ENCODE measurements around the gene OCRL. TPM values are rescaled to one million over a fixed set of nuclear protein-coding genes. Genes with fewer than 3 reads are reported as not detected.
A peak's percentile ranks its signal among the peaks of the same experiment; 100 is the strongest.

The OCRL gene
- polyA plus RNA-seq, 1 experiment = 29.6 TPM

DNA sequence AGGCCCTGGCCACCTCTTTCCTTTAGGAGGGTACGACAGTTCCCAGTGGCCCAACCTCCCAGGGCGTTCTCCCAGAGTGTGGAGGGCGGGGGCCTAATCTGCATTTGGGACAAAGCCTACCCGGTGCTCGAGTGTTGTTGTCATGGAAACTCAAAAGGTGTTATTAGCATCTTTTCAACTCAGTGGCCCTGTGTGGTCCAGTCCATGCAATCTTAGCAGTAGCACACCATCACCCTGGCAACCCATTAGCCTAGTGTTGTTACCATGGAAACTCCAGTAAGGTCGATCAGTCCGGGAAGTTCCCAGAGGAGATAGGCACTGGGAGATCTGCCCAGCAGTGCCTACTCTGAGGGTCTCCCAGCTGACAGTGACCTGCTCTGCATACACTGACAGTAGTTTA, 94.5 kb downstream of the OCRL start:
- no peak overlapping the region for H3K27ac ChIP-seq (ENCODE audit: low read depth, low read length)
- TF ChIP-seq, protein P1, sequence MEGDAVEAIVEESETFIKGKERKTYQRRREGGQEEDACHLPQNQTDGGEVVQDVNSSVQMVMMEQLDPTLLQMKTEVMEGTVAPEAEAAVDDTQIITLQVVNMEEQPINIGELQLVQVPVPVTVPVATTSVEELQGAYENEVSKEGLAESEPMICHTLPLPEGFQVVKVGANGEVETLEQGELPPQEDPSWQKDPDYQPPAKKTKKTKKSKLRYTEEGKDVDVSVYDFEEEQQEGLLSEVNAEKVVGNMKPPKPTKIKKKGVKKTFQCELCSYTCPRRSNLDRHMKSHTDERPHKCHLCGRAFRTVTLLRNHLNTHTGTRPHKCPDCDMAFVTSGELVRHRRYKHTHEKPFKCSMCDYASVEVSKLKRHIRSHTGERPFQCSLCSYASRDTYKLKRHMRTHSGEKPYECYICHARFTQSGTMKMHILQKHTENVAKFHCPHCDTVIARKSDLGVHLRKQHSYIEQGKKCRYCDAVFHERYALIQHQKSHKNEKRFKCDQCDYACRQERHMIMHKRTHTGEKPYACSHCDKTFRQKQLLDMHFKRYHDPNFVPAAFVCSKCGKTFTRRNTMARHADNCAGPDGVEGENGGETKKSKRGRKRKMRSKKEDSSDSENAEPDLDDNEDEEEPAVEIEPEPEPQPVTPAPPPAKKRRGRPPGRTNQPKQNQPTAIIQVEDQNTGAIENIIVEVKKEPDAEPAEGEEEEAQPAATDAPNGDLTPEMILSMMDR (IDR thresholded peaks at IDR 0.05; ENCODE audit: low read depth, low read length) = no peak
- CTCF ChIA-PET = interaction anchor here (1.3 kb wide), 1 partner anchor 92 kb away, joined by 6 read pairs; no protein-coding TSS in a partner anchor
- POLR2A ChIA-PET = no interaction called here
- no peaks in the 10 kb centered on the region for H3K9me3 ChIP-seq (ENCODE audit: control insufficient read depth, insufficient read depth, low read length)
- no peak for DNase-seq (ENCODE audit: low read depth, low spot score)
- H3K4me3 ChIP-seq (ENCODE audit: low read depth, low read length) = no peak overlapping the region
- no peaks in the 10 kb centered on the region for H3K27me3 ChIP-seq (ENCODE audit: control insufficient read depth, insufficient read depth, low read length)

DNA sequence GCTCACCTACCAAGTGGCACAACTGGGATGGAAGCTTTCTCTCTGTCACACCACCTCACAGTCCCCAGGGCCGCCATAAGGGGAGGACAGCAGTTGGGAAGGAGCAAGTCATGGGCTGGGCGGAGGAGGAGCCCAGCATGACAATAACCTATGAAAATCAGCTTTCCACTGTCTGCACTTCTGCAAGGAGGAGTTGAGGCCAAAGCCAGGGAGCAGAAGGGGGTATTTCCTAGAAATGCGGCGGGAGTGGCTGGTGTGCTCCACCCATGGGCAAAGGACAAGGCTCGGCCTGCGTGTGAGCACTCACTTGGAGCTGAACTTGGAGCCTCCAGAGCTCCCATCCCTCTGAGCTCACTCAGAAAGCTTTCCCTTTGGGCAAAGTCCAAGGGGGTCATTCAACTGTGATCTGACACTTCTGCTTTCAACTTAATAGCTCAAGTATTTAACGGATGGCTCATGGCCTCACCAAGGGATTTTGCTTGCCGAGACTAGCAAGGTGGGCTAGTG, 96.2 kb downstream of the OCRL start:
- DNase-seq (ENCODE audit: low read depth, low spot score) = no peak
- H3K4me3 ChIP-seq (ENCODE audit: low read depth, low read length) = no peak overlapping the region
- no peaks in the 10 kb centered on the region for H3K9me3 ChIP-seq (ENCODE audit: control insufficient read depth, insufficient read depth, low read length)
- H3K27ac ChIP-seq (ENCODE audit: low read depth, low read length) = no peak overlapping the region
- CTCF ChIA-PET = interaction anchor here (0.6 to 7.5 kb wide), 9 partner anchors 9 to 424 kb away, joined by 3 to 145 read pairs (median 5); partner anchors contain the start of gene APLN
- POLR2A ChIA-PET = no interaction called here
- H3K27me3 ChIP-seq (ENCODE audit: control insufficient read depth, insufficient read depth, low read length) = peaks cover 3% of the 10 kb centered on the region
- TF ChIP-seq, protein P1 (IDR thresholded peaks at IDR 0.05; ENCODE audit: low read depth, low read length) = no peak

DNA sequence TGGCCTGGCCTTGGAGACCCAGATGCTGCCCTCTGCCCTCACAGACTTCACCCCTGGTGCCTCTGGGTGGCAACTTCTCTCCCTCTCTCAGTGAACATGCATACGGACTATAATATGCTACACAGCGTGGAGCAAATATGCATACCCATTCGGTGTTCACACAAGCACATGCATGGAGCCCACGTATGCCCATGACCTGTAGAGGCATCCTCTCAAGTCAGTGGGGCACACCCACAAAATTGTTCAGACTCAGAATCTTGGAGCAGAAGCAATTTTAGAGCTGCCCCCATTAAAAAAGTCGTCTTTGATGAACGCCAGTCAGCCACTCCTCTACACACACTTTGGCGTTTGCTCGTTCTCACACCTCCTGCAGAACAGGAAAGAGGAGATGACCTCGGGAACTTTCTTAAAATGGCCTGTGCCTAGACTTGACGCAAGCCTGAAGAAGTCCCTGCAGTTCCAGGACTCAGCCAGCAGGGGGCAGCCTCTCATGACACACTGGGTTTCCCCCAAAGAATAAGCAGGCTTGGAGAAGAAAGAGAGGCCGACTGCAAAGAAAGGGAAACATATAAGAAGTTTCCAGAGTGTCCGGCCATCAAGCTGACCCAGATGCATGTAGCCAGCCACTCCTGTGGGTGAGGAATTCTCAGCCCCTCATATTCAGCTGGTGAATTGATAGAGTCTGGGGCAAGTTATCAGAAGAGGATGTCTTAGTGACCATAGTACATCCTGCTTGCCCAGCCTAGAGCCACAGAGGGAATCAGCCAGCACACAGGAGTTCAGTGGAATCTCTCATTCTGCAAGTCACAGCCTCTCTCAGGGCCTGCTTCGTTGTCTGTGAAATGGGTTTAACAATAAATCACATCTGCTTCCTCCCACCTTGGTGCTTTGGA, 97.4 kb downstream of the OCRL start:
- H3K27me3 ChIP-seq (ENCODE audit: control insufficient read depth, insufficient read depth, low read length) = peaks cover 3% of the 10 kb centered on the region
- no peak overlapping the region for H3K4me3 ChIP-seq (ENCODE audit: low read depth, low read length)
- no peaks in the 10 kb centered on the region for H3K9me3 ChIP-seq (ENCODE audit: control insufficient read depth, insufficient read depth, low read length)
- H3K27ac ChIP-seq (ENCODE audit: low read depth, low read length) = no peak overlapping the region
- POLR2A ChIA-PET = no interaction called here
- CTCF ChIA-PET = interaction anchor here (0.7 to 7.5 kb wide), 19 partner anchors 8 to 423 kb away, joined by 3 to 145 read pairs (median 4); partner anchors contain the start of gene UTP14A
- no peak for DNase-seq (ENCODE audit: low read depth, low spot score)
- TF ChIP-seq, protein P1 (IDR thresholded peaks at IDR 0.05; ENCODE audit: low read depth, low read length) = peak; percentile 80

DNA sequence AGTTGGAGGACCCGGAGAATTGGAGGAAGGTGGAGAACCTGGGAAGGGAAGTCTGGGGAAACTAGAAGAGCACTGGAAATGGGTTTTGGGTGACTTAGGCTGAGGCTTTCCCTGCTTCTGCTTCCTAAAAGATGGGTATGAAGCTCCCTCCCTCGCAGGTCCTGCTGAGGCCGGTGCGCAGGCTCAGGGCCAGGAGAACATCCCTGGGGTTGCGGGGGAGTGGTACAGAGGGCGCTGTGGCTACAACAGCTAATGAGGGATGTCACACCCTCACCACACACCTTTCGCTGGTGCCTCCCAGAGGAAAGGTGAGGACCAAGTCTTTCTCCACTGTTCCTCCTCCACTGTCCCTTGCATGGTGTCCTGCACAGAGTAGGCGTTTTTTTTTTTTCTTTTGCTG, 98.9 kb downstream of the OCRL start:
- ChIA-PET CTCF (interaction anchor here (0.7 to 7.5 kb wide), 6 partner anchors 18 to 316 kb away, joined by 3 to 145 read pairs (median 4); partner anchors contain the start of gene UTP14A), POLR2A (no interaction called here)
- no peak overlapping the region for H3K4me3 ChIP-seq (ENCODE audit: low read depth, low read length)
- TF ChIP-seq, protein P1 (IDR thresholded peaks at IDR 0.05; ENCODE audit: low read depth, low read length) = no peak
- no peaks in the 10 kb centered on the region for H3K9me3 ChIP-seq (ENCODE audit: control insufficient read depth, insufficient read depth, low read length)
- peaks cover 3% of the 10 kb centered on the region for H3K27me3 ChIP-seq (ENCODE audit: control insufficient read depth, insufficient read depth, low read length)
- no peak overlapping the region for H3K27ac ChIP-seq (ENCODE audit: low read depth, low read length)
- no peak for DNase-seq (ENCODE audit: low read depth, low spot score)

DNA sequence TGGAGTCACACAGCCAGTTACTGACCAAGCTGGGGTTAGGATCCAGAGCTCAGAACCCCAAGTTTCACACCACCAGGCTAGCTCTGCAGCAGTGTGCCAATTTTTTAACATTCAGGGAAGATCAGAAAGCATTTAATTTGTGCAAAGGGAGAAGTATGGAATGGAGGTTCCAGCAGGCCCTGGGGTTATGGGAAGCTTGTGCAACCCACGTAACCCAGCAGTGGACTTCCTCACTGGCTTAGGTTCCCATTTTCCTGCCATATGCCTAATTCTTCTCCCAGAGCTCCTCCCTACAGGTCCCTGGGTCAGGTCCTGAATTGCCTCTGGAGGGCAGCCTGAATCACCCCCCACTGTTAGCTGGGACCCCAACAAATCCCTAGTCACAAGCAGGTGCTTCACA, 100.7 kb downstream of the OCRL start:
- CTCF ChIA-PET = interaction anchor here (0.6 to 7.5 kb wide), 4 partner anchors 33 to 420 kb away, joined by 3 to 145 read pairs (median 4); no protein-coding TSS in a partner anchor
- no peak overlapping the region for H3K4me3 ChIP-seq (ENCODE audit: low read depth, low read length)
- no peaks in the 10 kb centered on the region for H3K9me3 ChIP-seq (ENCODE audit: control insufficient read depth, insufficient read depth, low read length)
- no peak for DNase-seq (ENCODE audit: low read depth, low spot score)
- TF ChIP-seq, protein P1 (IDR thresholded peaks at IDR 0.05; ENCODE audit: low read depth, low read length) = no peak
- H3K27me3 ChIP-seq (ENCODE audit: control insufficient read depth, insufficient read depth, low read length) = peaks cover 3% of the 10 kb centered on the region
- POLR2A ChIA-PET = interaction anchor here (0.6 kb wide), 1 partner anchor 203 kb away, joined by 3 read pairs; the partner anchor contains the start of gene ZDHHC9
- H3K27ac ChIP-seq (ENCODE audit: low read depth, low read length) = no peak overlapping the region
